ENCODE data around the gene NET1.
"Not testable (repeated sequence)": the region's sequence is repeated elsewhere in the genome, so short reads cannot be mapped to it uniquely, and the experiment has no call there.

NET1 gene

GRCh38 chr10:5406918-5407317 is 5.4 kb upstream of the NET1 start:
- DNase-seq (ENCODE audit: low read depth, low spot score): no peak
- no peaks in the 10 kb centered on the region for H3K36me3 ChIP-seq (ENCODE audit: insufficient read depth, low read length)
- no peaks in the 10 kb centered on the region for H3K9me3 ChIP-seq (ENCODE audit: low read depth, low read length)
- TF ChIP-seq POLR2AphosphoS5 (IDR thresholded peaks at IDR 0.05; ENCODE audit: borderline replicate concordance, low read depth, low read length) (no peak), FOXP2 (optimal IDR thresholded peaks at IDR 0.05; ENCODE audit: control extremely low read depth, extremely low read length, insufficient read depth) (no peak), EZH2 (IDR thresholded peaks at IDR 0.05) (no peak)
- H3K9ac ChIP-seq (ENCODE audit: insufficient read length): no peak overlapping the region
- H3K27ac ChIP-seq: no peak overlapping the region
- no peak overlapping the region for H3K4me3 ChIP-seq

GRCh38 chr10:5410787-5411186 is 1.6 kb upstream of the NET1 start:
- not testable (repeated sequence) for H3K36me3 ChIP-seq (ENCODE audit: insufficient read depth, low read length); H3K9me3 ChIP-seq (ENCODE audit: low read depth, low read length); H3K27ac ChIP-seq; DNase-seq (ENCODE audit: low read depth, low spot score); H3K4me3 ChIP-seq; H3K9ac ChIP-seq (ENCODE audit: insufficient read length)

GRCh38 chr10:5411941-5412276 is 448 bp upstream of the NET1 start:
- Histone ChIP-seq H3K9ac (ENCODE audit: insufficient read length) (no peak overlapping the region), H3K36me3 (ENCODE audit: insufficient read depth, low read length) (no peaks in the 10 kb centered on the region), H3K4me3 (peak overlapping the region; percentile 75), H3K27ac (no peak overlapping the region), H3K9me3 (ENCODE audit: low read depth, low read length) (no peaks in the 10 kb centered on the region)
- TF ChIP-seq EZH2 (IDR thresholded peaks at IDR 0.05): no peak
- DNase-seq (ENCODE audit: low read depth, low spot score): no peak

- H3K27ac ChIP-seq: no peak overlapping the region
- H3K9me3 ChIP-seq (ENCODE audit: low read depth, low read length): no peaks in the 10 kb centered on the region
- TF ChIP-seq FOXP2 (optimal IDR thresholded peaks at IDR 0.05; ENCODE audit: control extremely low read depth, extremely low read length, insufficient read depth): no peak
- no peak for TF ChIP-seq POLR2AphosphoS5 (IDR thresholded peaks at IDR 0.05; ENCODE audit: borderline replicate concordance, low read depth, low read length)
- TF ChIP-seq EZH2 (IDR thresholded peaks at IDR 0.05): no peak
- peak overlapping the region; percentile 68 for H3K9ac ChIP-seq (ENCODE audit: insufficient read length)
- H3K4me3 ChIP-seq: peak overlapping the region; percentile 80
- H3K36me3 ChIP-seq (ENCODE audit: insufficient read depth, low read length): no peaks in the 10 kb centered on the region
- no peak for DNase-seq (ENCODE audit: low read depth, low spot score)
Measured at GRCh38 chr10:5413012-5413938, 918 bp downstream of the NET1 start.

DNA sequence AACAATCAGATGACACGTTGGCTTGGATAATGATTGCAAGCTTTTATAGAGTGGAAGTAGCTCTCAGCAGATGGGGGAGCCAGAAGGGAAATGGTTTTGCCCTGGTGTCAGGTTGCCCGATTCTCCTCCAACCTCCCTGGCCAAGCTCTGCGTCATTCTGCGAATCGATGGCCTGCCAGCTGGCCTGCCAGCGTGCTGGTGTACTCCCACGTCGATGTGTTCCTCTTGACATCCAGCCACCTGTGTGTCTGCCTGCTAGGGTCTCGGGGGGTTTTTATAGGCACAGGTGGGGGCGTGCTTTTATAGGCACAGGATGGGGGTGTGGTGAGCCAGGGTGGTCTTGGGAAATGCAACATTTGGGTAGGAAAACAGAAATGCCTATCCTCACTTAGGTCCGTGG is 4.6 kb downstream of the NET1 start:
- DNase-seq (ENCODE audit: low read depth, low spot score): no peak
- Histone ChIP-seq H3K36me3 (ENCODE audit: insufficient read depth, low read length) (no peaks in the 10 kb centered on the region), H3K9me3 (ENCODE audit: low read depth, low read length) (no peaks in the 10 kb centered on the region), H3K27ac (no peak overlapping the region), H3K4me3 (no peak overlapping the region), H3K9ac (ENCODE audit: insufficient read length) (no peak overlapping the region)
- TF ChIP-seq EZH2 (IDR thresholded peaks at IDR 0.05): no peak
- no peak for TF ChIP-seq FOXP2 (optimal IDR thresholded peaks at IDR 0.05; ENCODE audit: control extremely low read depth, extremely low read length, insufficient read depth)
- TF ChIP-seq POLR2AphosphoS5 (IDR thresholded peaks at IDR 0.05; ENCODE audit: borderline replicate concordance, low read depth, low read length): no peak

GRCh38 chr10:5418584-5418983 is 6.2 kb downstream of the NET1 start:
- no peaks in the 10 kb centered on the region for H3K9me3 ChIP-seq (ENCODE audit: low read depth, low read length)
- no peak overlapping the region for H3K4me3 ChIP-seq
- no peak for TF ChIP-seq POLR2AphosphoS5 (IDR thresholded peaks at IDR 0.05; ENCODE audit: borderline replicate concordance, low read depth, low read length)
- no peak for TF ChIP-seq EZH2 (IDR thresholded peaks at IDR 0.05)
- TF ChIP-seq FOXP2 (optimal IDR thresholded peaks at IDR 0.05; ENCODE audit: control extremely low read depth, extremely low read length, insufficient read depth): no peak
- H3K36me3 ChIP-seq (ENCODE audit: insufficient read depth, low read length): no peaks in the 10 kb centered on the region
- no peak overlapping the region for H3K9ac ChIP-seq (ENCODE audit: insufficient read length)
- no peak overlapping the region for H3K27ac ChIP-seq
- no peak for DNase-seq (ENCODE audit: low read depth, low spot score)

GRCh38 chr10:5419466-5420094 is 7.2 kb downstream of the NET1 start:
- no peak for DNase-seq (ENCODE audit: low read depth, low spot score)
- Histone ChIP-seq H3K9ac (ENCODE audit: insufficient read length) (no peak overlapping the region), H3K27ac (no peak overlapping the region), H3K36me3 (ENCODE audit: insufficient read depth, low read length) (no peaks in the 10 kb centered on the region), H3K4me3 (no peak overlapping the region), H3K9me3 (ENCODE audit: low read depth, low read length) (no peaks in the 10 kb centered on the region)
- no peak for TF ChIP-seq FOXP2 (optimal IDR thresholded peaks at IDR 0.05; ENCODE audit: control extremely low read depth, extremely low read length, insufficient read depth)
- TF ChIP-seq EZH2 (IDR thresholded peaks at IDR 0.05): no peak
- no peak for TF ChIP-seq POLR2AphosphoS5 (IDR thresholded peaks at IDR 0.05; ENCODE audit: borderline replicate concordance, low read depth, low read length)

DNA sequence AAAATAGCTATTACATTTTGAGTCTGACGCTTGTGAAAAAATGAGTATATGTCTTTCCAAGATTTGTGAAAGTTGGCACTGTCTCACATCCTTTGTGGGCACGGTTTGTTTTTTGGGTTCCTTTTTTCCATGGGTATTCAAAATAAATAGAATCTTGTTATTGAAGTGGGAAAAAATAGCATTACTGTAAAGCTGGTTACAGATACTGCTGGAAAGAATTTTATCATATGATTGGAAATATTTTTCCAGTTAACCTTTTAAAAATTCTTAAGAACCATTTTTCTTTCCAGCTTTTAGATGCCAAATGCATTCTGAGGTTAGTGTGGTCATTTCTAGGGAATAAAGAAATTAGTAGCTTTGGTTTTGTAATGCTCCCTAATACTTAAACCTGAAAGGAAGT is 11.4 kb downstream of the NET1 start:
- TF ChIP-seq EZH2 (IDR thresholded peaks at IDR 0.05) (no peak), POLR2AphosphoS5 (IDR thresholded peaks at IDR 0.05; ENCODE audit: borderline replicate concordance, low read depth, low read length) (no peak), FOXP2 (optimal IDR thresholded peaks at IDR 0.05; ENCODE audit: control extremely low read depth, extremely low read length, insufficient read depth) (no peak)
- H3K27ac ChIP-seq: no peak overlapping the region
- no peaks in the 10 kb centered on the region for H3K9me3 ChIP-seq (ENCODE audit: low read depth, low read length)
- no peaks in the 10 kb centered on the region for H3K36me3 ChIP-seq (ENCODE audit: insufficient read depth, low read length)
- no peak for DNase-seq (ENCODE audit: low read depth, low spot score)
- H3K4me3 ChIP-seq: no peak overlapping the region
- no peak overlapping the region for H3K9ac ChIP-seq (ENCODE audit: insufficient read length)

DNA sequence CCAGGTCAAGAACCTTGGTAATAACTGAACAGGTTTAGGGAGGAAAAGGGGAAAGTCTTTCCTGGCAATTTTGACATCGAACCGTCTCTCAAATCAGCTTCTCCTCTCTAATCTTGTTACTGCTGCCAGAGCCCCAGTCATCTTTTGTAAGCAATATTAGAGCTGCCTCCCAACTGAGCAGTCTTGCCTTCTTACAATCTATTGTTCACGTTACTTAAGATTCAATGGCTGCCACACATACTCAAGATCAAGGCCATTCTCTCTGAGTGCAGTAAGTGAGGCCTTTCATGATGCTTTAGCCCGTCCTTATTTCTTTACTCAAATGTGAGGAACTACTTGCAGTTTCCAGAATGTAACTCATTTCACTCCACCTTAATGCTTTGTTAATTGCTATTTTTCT is 12.4 kb downstream of the NET1 start:
- TF ChIP-seq FOXP2 (optimal IDR thresholded peaks at IDR 0.05; ENCODE audit: control extremely low read depth, extremely low read length, insufficient read depth): no peak
- TF ChIP-seq EZH2 (IDR thresholded peaks at IDR 0.05): no peak
- TF ChIP-seq POLR2AphosphoS5 (IDR thresholded peaks at IDR 0.05; ENCODE audit: borderline replicate concordance, low read depth, low read length): no peak
- no peak overlapping the region for H3K9ac ChIP-seq (ENCODE audit: insufficient read length)
- H3K27ac ChIP-seq: no peak overlapping the region
- DNase-seq (ENCODE audit: low read depth, low spot score): no peak
- H3K36me3 ChIP-seq (ENCODE audit: insufficient read depth, low read length): peaks cover 5% of the 10 kb centered on the region; the same call in 1 of the 2 replicates
- H3K4me3 ChIP-seq: no peak overlapping the region
- H3K9me3 ChIP-seq (ENCODE audit: low read depth, low read length): no peaks in the 10 kb centered on the region
